ENCODE data around the gene MAGI3. TPM values are rescaled to one million over a fixed set of nuclear protein-coding genes. Genes with fewer than 3 reads are reported as not detected.

MAGI3 gene
- total and polyA plus RNA-seq, 7 donors, result 11.4 to 22.5 (median 18.9) TPM

GRCh38 chr1:113429461-113430153 is 39.3 kb downstream of the MAGI3 start:
- H3K4me1 ChIP-seq, result peaks cover 0 to 29% (median 9%) of the 10 kb centered on the region in 4 donors
- TF ChIP-seq POLR2A (IDR thresholded peaks at IDR 0.05) (no peak), POLR2AphosphoS5 (IDR thresholded peaks at IDR 0.05) (no peak), CTCF (IDR thresholded peaks at IDR 0.05) (no peak), EP300 (IDR thresholded peaks at IDR 0.05) (no peak)
- no peaks in the 10 kb centered on the region for H3K9me3 ChIP-seq
- 84 to 88% methylated on average over 3 of the region's 3 CpGs for WGBS, 2 donors
- H3K36me3 ChIP-seq, result no peaks in the 10 kb centered on the region
- H3K27ac ChIP-seq, result no peak overlapping the region
- intact Hi-C loops (cut with DNase I), result no loop called here
- H3K27me3 ChIP-seq, result no peaks in the 10 kb centered on the region
- H3K4me3 ChIP-seq, result no peak overlapping the region
- no peak for DNase-seq

- TF ChIP-seq CTCF (IDR thresholded peaks at IDR 0.05) (no peak), POLR2AphosphoS5 (IDR thresholded peaks at IDR 0.05) (no peak), POLR2A (IDR thresholded peaks at IDR 0.05) (no peak), EP300 (IDR thresholded peaks at IDR 0.05) (no peak)
- Histone ChIP-seq H3K4me3 (no peak overlapping the region), H3K36me3 (no peaks in the 10 kb centered on the region), H3K27me3 (no peaks in the 10 kb centered on the region), H3K9me3 (no peaks in the 10 kb centered on the region), H3K27ac (no peak overlapping the region), H3K4me1 (peaks cover 0 to 23% (median 8%) of the 10 kb centered on the region in 4 donors)
- DNase-seq, result no peak
- intact Hi-C loops (cut with DNase I), result no loop called here
Observed at GRCh38 chr1:113433184-113433583, 42.9 kb downstream of the MAGI3 start.

GRCh38 chr1:113434081-113434873 is 44.0 kb downstream of the MAGI3 start:
- 76 to 96% methylated on average over 2 of the region's 2 CpGs for WGBS, 2 donors
- H3K27ac ChIP-seq, result no peak overlapping the region
- no peak for TF ChIP-seq EP300 (IDR thresholded peaks at IDR 0.05)
- no peak for TF ChIP-seq POLR2A (IDR thresholded peaks at IDR 0.05)
- no peak for TF ChIP-seq POLR2AphosphoS5 (IDR thresholded peaks at IDR 0.05)
- no peak for TF ChIP-seq CTCF (IDR thresholded peaks at IDR 0.05)

GRCh38 chr1:113434874-113435175 is 44.5 kb downstream of the MAGI3 start:
- intact Hi-C loops (cut with DNase I), result no loop called here
- Histone ChIP-seq H3K27me3 (no peaks in the 10 kb centered on the region), H3K27ac (no peak overlapping the region), H3K4me3 (no peak overlapping the region), H3K9me3 (no peaks in the 10 kb centered on the region), H3K4me1 (peaks cover 0 to 10% (median 3%) of the 10 kb centered on the region in 4 donors), H3K36me3 (no peaks in the 10 kb centered on the region)
- no peak for DNase-seq
- WGBS, 2 donors, result 94 to 96% methylated on average over 2 of the region's 2 CpGs
- no peak for TF ChIP-seq POLR2A (IDR thresholded peaks at IDR 0.05)
- no peak for TF ChIP-seq CTCF (IDR thresholded peaks at IDR 0.05)
- no peak for TF ChIP-seq POLR2AphosphoS5 (IDR thresholded peaks at IDR 0.05)
- TF ChIP-seq EP300 (IDR thresholded peaks at IDR 0.05), result no peak

More at GRCh38 chr1:113434081-113434873, 44.0 kb downstream of the MAGI3 start:
- no peaks in the 10 kb centered on the region for H3K36me3 ChIP-seq
- intact Hi-C loops (cut with DNase I), result no loop called here
- no peaks in the 10 kb centered on the region for H3K9me3 ChIP-seq
- DNase-seq, result no peak
- no peaks in the 10 kb centered on the region for H3K27me3 ChIP-seq
- H3K4me3 ChIP-seq, result no peak overlapping the region
- peaks cover 0 to 16% (median 6%) of the 10 kb centered on the region in 4 donors for H3K4me1 ChIP-seq
